Type B pancreatic cell (in vitro differentiated cells): ENCODE results near the gene PLEKHH3. TPM values are rescaled to one million over a fixed set of nuclear protein-coding genes. Genes with fewer than 3 reads are reported as not detected.
"Not testable (repeated sequence)": the region's sequence is repeated elsewhere in the genome, so short reads cannot be mapped to it uniquely, and the experiment has no call there.

Experiments used
- DNase-seq: peaks from one replicate; pipeline ENCODE4 v3.0.0; 2021; ENCODE audit warnings: mixed read lengths; ENCODE audit not compliant: unreplicated experiment; ENCODE audit errors: extremely low spot score
- H3K27ac Mint-ChIP-seq: 2 replicates; pipeline ENCODE4 v1.8.0; 2021; ENCODE audit warnings: mild to moderate bottlenecking, mixed read lengths
- H3K27me3 Mint-ChIP-seq: 2 replicates; pipeline ENCODE4 v1.8.0; 2021; ENCODE audit warnings: mixed read lengths
- H3K36me3 Mint-ChIP-seq: 2 replicates; pipeline ENCODE4 v1.8.0; 2021; ENCODE audit warnings: mixed read lengths
- H3K4me1 Mint-ChIP-seq: one replicate; pipeline ENCODE4 v1.8.0; 2021; ENCODE audit warnings: mixed read lengths; ENCODE audit not compliant: unreplicated experiment
- H3K4me3 Mint-ChIP-seq: 2 replicates; pipeline ENCODE4 v1.8.0; 2021; ENCODE audit warnings: mild to moderate bottlenecking, mixed read lengths
- H3K9me3 Mint-ChIP-seq: 2 replicates; pipeline ENCODE4 v1.8.0; 2021; ENCODE audit warnings: mixed read lengths
- CTCF ChIP-seq: fragments of 200-600 bp; sonication (generic); conservative IDR thresholded peaks from 2 replicates; pipeline ENCODE4 v1.5.0; 2021; ENCODE audit warnings: antibody characterized with exemption, mild to moderate bottlenecking
- total RNA-seq: library from RNA; stranded (reverse); gene quantifications from 2 replicates; pipeline ENCODE4 v1.2.1, GENCODE V29; 2021; ENCODE audit warnings: low replicate concordance

The PLEKHH3 gene
- total RNA-seq, 1 donor from 2014 or later, result 29.1 TPM

GRCh38 chr17:42669705-42669976 lies 7.2 kb downstream of the PLEKHH3 start:
- peak overlapping the region; percentile 7 for H3K4me3 Mint-ChIP-seq
- peaks cover 3% of the 10 kb centered on the region for H3K27me3 Mint-ChIP-seq
- no peaks in the 10 kb centered on the region for H3K9me3 Mint-ChIP-seq
- peaks cover 21% of the 10 kb centered on the region for H3K4me1 Mint-ChIP-seq
- no peak for DNase-seq
- peaks cover 20% of the 10 kb centered on the region for H3K36me3 Mint-ChIP-seq
- no peak for TF ChIP-seq CTCF
- no peak overlapping the region for H3K27ac Mint-ChIP-seq

- Mint-ChIP-seq H3K4me3 (no peak overlapping the region), H3K36me3 (peaks cover 24% of the 10 kb centered on the region), H3K27ac (no peak overlapping the region), H3K4me1 (peaks cover 16% of the 10 kb centered on the region), H3K9me3 (no peaks in the 10 kb centered on the region), H3K27me3 (peaks cover 3% of the 10 kb centered on the region)
- no peak for DNase-seq
- no peak for TF ChIP-seq CTCF
Observed at GRCh38 chr17:42667088-42667951, 9.5 kb downstream of the PLEKHH3 start.

GRCh38 chr17:42666126-42666525 lies 10.7 kb downstream of the PLEKHH3 start:
- H3K27me3 Mint-ChIP-seq, H3K9me3 Mint-ChIP-seq, H3K4me3 Mint-ChIP-seq, H3K27ac Mint-ChIP-seq, DNase-seq: not testable (repeated sequence)
- Mint-ChIP-seq H3K36me3 (peaks cover 18% of the 10 kb centered on the region), H3K4me1 (peaks cover 10% of the 10 kb centered on the region)

- H3K4me1 Mint-ChIP-seq, result peaks cover 12% of the 10 kb centered on the region
- H3K36me3 Mint-ChIP-seq, result peaks cover 18% of the 10 kb centered on the region
- H3K9me3 Mint-ChIP-seq, result no peaks in the 10 kb centered on the region
- H3K27ac Mint-ChIP-seq, result no peak overlapping the region
- H3K4me3 Mint-ChIP-seq, result no peak overlapping the region
- TF ChIP-seq CTCF, result no peak
- H3K27me3 Mint-ChIP-seq, result no peaks in the 10 kb centered on the region
- no peak for DNase-seq
Observed at GRCh38 chr17:42665581-42666001, 11.2 kb downstream of the PLEKHH3 start.

GRCh38 chr17:42660692-42661345 lies 16.0 kb downstream of the PLEKHH3 start:
- peaks cover 7% of the 10 kb centered on the region for H3K36me3 Mint-ChIP-seq
- H3K27ac Mint-ChIP-seq, result peak overlapping the region; percentile 42
- peaks cover 12% of the 10 kb centered on the region for H3K4me1 Mint-ChIP-seq
- no peak for TF ChIP-seq CTCF
- H3K4me3 Mint-ChIP-seq, result peak overlapping the region; percentile 78
- no peaks in the 10 kb centered on the region for H3K27me3 Mint-ChIP-seq
- DNase-seq, result no peak
- peaks cover 6% of the 10 kb centered on the region for H3K9me3 Mint-ChIP-seq

GRCh38 chr17:42659932-42660274 lies 16.9 kb downstream of the PLEKHH3 start:
- H3K9me3 Mint-ChIP-seq, H3K27ac Mint-ChIP-seq, DNase-seq, H3K27me3 Mint-ChIP-seq, H3K36me3 Mint-ChIP-seq: not testable (repeated sequence)
- Mint-ChIP-seq H3K4me1 (peaks cover 12% of the 10 kb centered on the region), H3K4me3 (peak overlapping the region; percentile 92)
